ENCODE measurements around the gene KIAA0232.
"Not testable (repeated sequence)": the region's sequence is repeated elsewhere in the genome, so short reads cannot be mapped to it uniquely, and the experiment has no call there.

Gene KIAA0232

GRCh38 chr4:6815029-6815836 is 32.7 kb downstream of the KIAA0232 start:
- Histone ChIP-seq H3K27ac (ENCODE audit: low read depth, low read length) (no peak overlapping the region), H3K4me1 (ENCODE audit: control insufficient read depth, insufficient read depth, low read length) (peaks cover 6% of the 10 kb centered on the region; the same call in 1 of the 2 replicates), H3K9ac (ENCODE audit: low read depth, low read length) (no peak overlapping the region), H3K36me3 (ENCODE audit: control insufficient read depth, insufficient read depth, low read length) (no peaks in the 10 kb centered on the region; the same call in 1 of the 2 replicates), H3K9me3 (ENCODE audit: control insufficient read depth, insufficient read depth, low read length) (peaks cover 10% of the 10 kb centered on the region), H3K27me3 (ENCODE audit: control insufficient read depth, insufficient read depth, low read length) (no peaks in the 10 kb centered on the region), H3K4me3 (ENCODE audit: low read depth, low read length) (no peak overlapping the region)

GRCh38 chr4:6819295-6819694 is 36.8 kb downstream of the KIAA0232 start:
- Histone ChIP-seq H3K27ac (ENCODE audit: low read depth, low read length) (no peak overlapping the region), H3K4me3 (ENCODE audit: low read depth, low read length) (no peak overlapping the region), H3K9ac (ENCODE audit: low read depth, low read length) (no peak overlapping the region), H3K4me1 (ENCODE audit: control insufficient read depth, insufficient read depth, low read length) (no peaks in the 10 kb centered on the region), H3K36me3 (ENCODE audit: control insufficient read depth, insufficient read depth, low read length) (peaks cover 3% of the 10 kb centered on the region), H3K9me3 (ENCODE audit: control insufficient read depth, insufficient read depth, low read length) (peaks cover 10% of the 10 kb centered on the region), H3K27me3 (ENCODE audit: control insufficient read depth, insufficient read depth, low read length) (no peaks in the 10 kb centered on the region)

- H3K27me3 ChIP-seq (ENCODE audit: control insufficient read depth, insufficient read depth, low read length): no peaks in the 10 kb centered on the region
- H3K4me3 ChIP-seq (ENCODE audit: low read depth, low read length): no peak overlapping the region
- H3K9ac ChIP-seq (ENCODE audit: low read depth, low read length): no peak overlapping the region
- H3K36me3 ChIP-seq (ENCODE audit: control insufficient read depth, insufficient read depth, low read length): peaks cover 17% of the 10 kb centered on the region
- H3K4me1 ChIP-seq (ENCODE audit: control insufficient read depth, insufficient read depth, low read length): no peaks in the 10 kb centered on the region
- H3K27ac ChIP-seq (ENCODE audit: low read depth, low read length): no peak overlapping the region
- H3K9me3 ChIP-seq (ENCODE audit: control insufficient read depth, insufficient read depth, low read length): peaks cover 10% of the 10 kb centered on the region
Measured at GRCh38 chr4:6820695-6821094, 38.2 kb downstream of the KIAA0232 start.

GRCh38 chr4:6824071-6824470 is 41.5 kb downstream of the KIAA0232 start:
- H3K27ac ChIP-seq (ENCODE audit: low read depth, low read length): no peak overlapping the region
- H3K4me1 ChIP-seq (ENCODE audit: control insufficient read depth, insufficient read depth, low read length): no peaks in the 10 kb centered on the region
- H3K36me3 ChIP-seq (ENCODE audit: control insufficient read depth, insufficient read depth, low read length): peaks cover 39% of the 10 kb centered on the region
- peaks cover 3% of the 10 kb centered on the region for H3K9me3 ChIP-seq (ENCODE audit: control insufficient read depth, insufficient read depth, low read length)
- H3K9ac ChIP-seq (ENCODE audit: low read depth, low read length): no peak overlapping the region
- no peaks in the 10 kb centered on the region for H3K27me3 ChIP-seq (ENCODE audit: control insufficient read depth, insufficient read depth, low read length)
- no peak overlapping the region for H3K4me3 ChIP-seq (ENCODE audit: low read depth, low read length)

- no peaks in the 10 kb centered on the region for H3K4me1 ChIP-seq (ENCODE audit: control insufficient read depth, insufficient read depth, low read length)
- no peaks in the 10 kb centered on the region for H3K9me3 ChIP-seq (ENCODE audit: control insufficient read depth, insufficient read depth, low read length)
- no peak overlapping the region for H3K27ac ChIP-seq (ENCODE audit: low read depth, low read length)
- no peak overlapping the region for H3K4me3 ChIP-seq (ENCODE audit: low read depth, low read length)
- H3K9ac ChIP-seq (ENCODE audit: low read depth, low read length): no peak overlapping the region
- peaks cover 47% of the 10 kb centered on the region for H3K36me3 ChIP-seq (ENCODE audit: control insufficient read depth, insufficient read depth, low read length)
- no peaks in the 10 kb centered on the region for H3K27me3 ChIP-seq (ENCODE audit: control insufficient read depth, insufficient read depth, low read length)
Measured at GRCh38 chr4:6824772-6825402, 42.4 kb downstream of the KIAA0232 start.

GRCh38 chr4:6825403-6825802 is 42.9 kb downstream of the KIAA0232 start:
- Histone ChIP-seq H3K9ac (ENCODE audit: low read depth, low read length) (no peak overlapping the region), H3K4me1 (ENCODE audit: control insufficient read depth, insufficient read depth, low read length) (no peaks in the 10 kb centered on the region), H3K27ac (ENCODE audit: low read depth, low read length) (no peak overlapping the region), H3K36me3 (ENCODE audit: control insufficient read depth, insufficient read depth, low read length) (peaks cover 49% of the 10 kb centered on the region), H3K4me3 (ENCODE audit: low read depth, low read length) (no peak overlapping the region), H3K27me3 (ENCODE audit: control insufficient read depth, insufficient read depth, low read length) (no peaks in the 10 kb centered on the region), H3K9me3 (ENCODE audit: control insufficient read depth, insufficient read depth, low read length) (no peaks in the 10 kb centered on the region)

GRCh38 chr4:6826781-6827508 is 44.4 kb downstream of the KIAA0232 start:
- no peaks in the 10 kb centered on the region for H3K27me3 ChIP-seq (ENCODE audit: control insufficient read depth, insufficient read depth, low read length)
- no peaks in the 10 kb centered on the region for H3K9me3 ChIP-seq (ENCODE audit: control insufficient read depth, insufficient read depth, low read length)
- no peak overlapping the region for H3K27ac ChIP-seq (ENCODE audit: low read depth, low read length)
- H3K4me3 ChIP-seq (ENCODE audit: low read depth, low read length): no peak overlapping the region
- H3K36me3 ChIP-seq (ENCODE audit: control insufficient read depth, insufficient read depth, low read length): peaks cover 59% of the 10 kb centered on the region
- H3K4me1 ChIP-seq (ENCODE audit: control insufficient read depth, insufficient read depth, low read length): no peaks in the 10 kb centered on the region
- no peak overlapping the region for H3K9ac ChIP-seq (ENCODE audit: low read depth, low read length)

- Histone ChIP-seq H3K9ac (ENCODE audit: low read depth, low read length) (no peak overlapping the region), H3K27me3 (ENCODE audit: control insufficient read depth, insufficient read depth, low read length) (no peaks in the 10 kb centered on the region), H3K27ac (ENCODE audit: low read depth, low read length) (no peak overlapping the region), H3K9me3 (ENCODE audit: control insufficient read depth, insufficient read depth, low read length) (no peaks in the 10 kb centered on the region), H3K36me3 (ENCODE audit: control insufficient read depth, insufficient read depth, low read length) (peaks cover 67% of the 10 kb centered on the region), H3K4me3 (ENCODE audit: low read depth, low read length) (no peak overlapping the region), H3K4me1 (ENCODE audit: control insufficient read depth, insufficient read depth, low read length) (no peaks in the 10 kb centered on the region)
Measured at GRCh38 chr4:6829086-6829485, 46.6 kb downstream of the KIAA0232 start.

- no peak overlapping the region for H3K9ac ChIP-seq (ENCODE audit: low read depth, low read length)
- no peak overlapping the region for H3K27ac ChIP-seq (ENCODE audit: low read depth, low read length)
- H3K36me3 ChIP-seq (ENCODE audit: control insufficient read depth, insufficient read depth, low read length): peaks cover 30% of the 10 kb centered on the region
- no peak overlapping the region for H3K4me3 ChIP-seq (ENCODE audit: low read depth, low read length)
- H3K4me1 ChIP-seq (ENCODE audit: control insufficient read depth, insufficient read depth, low read length): 0 out of 2 replicates have a peak, but pooled peaks cover 4% of the 10 kb centered on the region
- H3K9me3 ChIP-seq (ENCODE audit: control insufficient read depth, insufficient read depth, low read length): no peaks in the 10 kb centered on the region
- H3K27me3 ChIP-seq (ENCODE audit: control insufficient read depth, insufficient read depth, low read length): no peaks in the 10 kb centered on the region
Measured at GRCh38 chr4:6834867-6835266, 52.3 kb downstream of the KIAA0232 start.

- not testable (repeated sequence) for H3K27ac ChIP-seq (ENCODE audit: low read depth, low read length); H3K9ac ChIP-seq (ENCODE audit: low read depth, low read length); H3K4me1 ChIP-seq (ENCODE audit: control insufficient read depth, insufficient read depth, low read length); H3K9me3 ChIP-seq (ENCODE audit: control insufficient read depth, insufficient read depth, low read length); H3K27me3 ChIP-seq (ENCODE audit: control insufficient read depth, insufficient read depth, low read length); H3K4me3 ChIP-seq (ENCODE audit: low read depth, low read length)
- H3K36me3 ChIP-seq (ENCODE audit: control insufficient read depth, insufficient read depth, low read length): peaks cover 26% of the 10 kb centered on the region
Measured at GRCh38 chr4:6835616-6836015, 53.1 kb downstream of the KIAA0232 start.

- H3K4me3 ChIP-seq (ENCODE audit: low read depth, low read length); H3K27ac ChIP-seq (ENCODE audit: low read depth, low read length); H3K9me3 ChIP-seq (ENCODE audit: control insufficient read depth, insufficient read depth, low read length); H3K9ac ChIP-seq (ENCODE audit: low read depth, low read length); H3K4me1 ChIP-seq (ENCODE audit: control insufficient read depth, insufficient read depth, low read length); H3K27me3 ChIP-seq (ENCODE audit: control insufficient read depth, insufficient read depth, low read length): not testable (repeated sequence)
- H3K36me3 ChIP-seq (ENCODE audit: control insufficient read depth, insufficient read depth, low read length): peaks cover 26% of the 10 kb centered on the region
Measured at GRCh38 chr4:6837106-6837505, 54.6 kb downstream of the KIAA0232 start.

All from HUES48 (cell line).